Retina (tissue), 1 donor: ENCODE results near the gene SLC22A4.

Experiments used
- DNase-seq: peaks from one replicate; pipeline ENCODE4 v3.0.0-alpha.2; 2016

The SLC22A4 gene

GRCh38 chr5:132262882-132263547, 31.2 kb upstream of the SLC22A4 start:
- DNase-seq, result no peak

GRCh38 chr5:132263548-132264261, 30.5 kb upstream of the SLC22A4 start:
- no peak for DNase-seq

DNA sequence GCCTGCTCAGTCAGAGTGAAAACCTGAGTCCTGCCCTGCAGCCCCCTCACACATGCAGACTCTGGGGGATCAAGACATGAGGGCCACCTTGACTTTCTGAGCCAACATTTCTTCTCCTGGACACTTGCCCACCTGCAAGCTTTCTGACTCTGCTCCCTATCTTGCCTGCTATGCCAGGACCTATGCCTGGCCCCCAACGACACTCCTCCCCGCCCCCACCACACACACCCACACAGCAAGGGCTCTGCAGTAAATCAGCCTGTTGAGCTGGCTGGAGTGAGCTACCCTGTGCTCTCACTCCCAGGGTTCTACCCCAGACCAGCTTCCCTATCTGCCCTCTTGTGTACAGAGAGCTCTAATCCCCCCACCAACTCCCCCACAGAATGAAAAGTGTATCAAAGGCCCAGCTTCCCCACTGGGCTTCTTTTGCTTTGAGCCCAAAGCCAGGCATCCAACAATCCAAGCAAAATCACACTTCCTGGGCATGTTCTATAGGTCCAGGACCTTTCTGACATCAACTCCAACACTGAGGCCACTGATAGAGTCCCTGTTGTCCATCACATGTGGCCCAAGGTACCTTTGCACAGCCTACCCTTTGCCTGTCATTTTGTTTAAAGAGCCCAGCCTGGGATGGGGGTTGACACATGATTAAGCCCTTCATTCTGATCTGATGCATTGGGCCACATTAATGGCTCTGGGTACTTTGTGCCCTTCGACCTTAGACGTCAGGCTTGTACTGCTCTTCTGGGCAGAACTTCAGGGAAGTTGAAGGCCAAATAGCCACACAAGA, 29.5 kb upstream of the SLC22A4 start:
- DNase-seq, result peak; percentile 0

DNA sequence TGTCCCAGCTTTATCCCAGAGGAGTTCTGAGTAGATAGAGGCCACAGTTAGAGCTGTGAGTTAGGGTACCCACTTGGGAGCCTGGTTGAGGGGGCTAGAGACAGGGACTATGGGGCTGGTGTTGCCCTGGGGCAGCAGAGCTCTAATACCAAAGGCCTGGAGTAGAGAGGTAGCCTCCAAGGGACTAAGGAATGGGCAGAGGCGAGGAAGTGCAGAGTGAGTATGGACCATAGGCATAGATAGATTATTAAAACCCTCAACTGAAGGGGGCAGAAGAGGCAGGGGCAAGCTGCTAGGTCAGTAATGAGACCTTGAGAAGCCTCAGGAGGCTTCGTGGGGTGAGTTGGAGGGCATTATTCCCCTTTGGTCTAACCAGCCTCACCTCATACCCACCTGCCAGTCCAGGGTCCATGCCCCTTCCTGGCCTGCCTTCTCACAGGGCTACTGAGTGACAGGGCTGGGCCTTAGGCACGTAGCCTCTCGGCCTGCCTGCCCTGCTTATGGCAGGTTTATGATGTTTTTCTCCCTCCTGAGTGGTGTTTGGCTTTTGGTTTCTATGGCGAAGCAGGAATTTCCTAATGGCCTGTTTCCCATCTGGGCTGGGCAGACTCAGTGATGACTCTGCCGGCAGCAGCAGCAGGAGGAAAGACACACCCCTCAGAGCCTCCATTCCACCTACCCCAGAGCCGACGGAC, 28.7 kb upstream of the SLC22A4 start:
- DNase-seq, result peak; percentile 34

DNA sequence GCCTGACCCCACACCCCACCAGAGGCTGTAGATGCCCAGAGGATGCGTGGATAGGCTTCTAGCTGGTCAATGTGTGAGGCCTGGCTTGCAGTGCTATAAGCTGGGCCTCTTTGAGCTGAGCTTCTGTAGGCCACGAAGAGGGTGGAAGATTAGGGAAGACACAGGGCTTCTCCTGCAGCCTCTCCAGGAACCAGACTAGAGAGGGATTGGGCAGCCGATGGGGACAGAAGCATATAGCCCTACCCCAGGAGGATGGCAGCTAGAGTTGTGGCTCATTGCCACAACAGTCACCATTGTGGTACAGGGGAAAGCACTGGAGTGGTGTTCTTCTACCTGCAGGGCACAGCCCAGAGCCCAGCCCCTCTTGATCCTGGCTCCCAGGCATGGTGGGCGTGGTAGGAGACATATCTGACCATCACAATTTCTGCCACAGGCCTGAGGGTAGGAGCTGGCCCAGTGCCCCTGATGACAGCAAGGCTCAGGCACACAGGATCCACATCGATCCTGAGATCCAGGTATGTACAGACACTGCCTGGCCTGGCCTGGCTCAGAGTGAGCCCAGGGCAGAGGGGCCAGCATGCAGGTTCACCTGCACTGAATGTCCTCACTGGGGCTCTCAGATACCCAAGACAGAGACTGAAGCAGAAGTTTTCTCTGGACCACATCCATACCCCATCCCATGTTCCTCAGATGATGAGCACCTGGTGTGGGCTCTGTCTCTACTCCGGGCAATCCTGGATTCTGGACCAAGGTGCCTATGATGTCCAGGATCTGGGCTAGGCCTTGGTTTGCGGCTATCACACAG, 28.0 kb upstream of the SLC22A4 start:
- no peak for DNase-seq

DNA sequence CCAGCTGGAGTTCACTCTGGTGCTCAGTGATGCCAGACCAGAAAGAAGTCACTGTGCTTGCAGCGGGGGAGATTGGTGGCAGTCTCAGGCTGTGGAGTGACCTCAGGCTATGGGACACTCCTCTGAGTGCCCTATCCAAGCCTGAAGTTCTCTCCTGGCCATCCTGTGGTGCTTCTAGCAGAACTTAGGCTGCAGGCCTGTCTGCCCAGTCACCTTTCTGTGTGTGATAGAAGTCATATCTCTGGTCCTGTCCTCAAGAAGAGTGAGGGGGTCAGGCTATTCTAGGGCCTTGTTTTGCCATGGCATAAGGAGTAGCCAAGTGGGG, 27.4 kb upstream of the SLC22A4 start:
- no peak for DNase-seq

DNA sequence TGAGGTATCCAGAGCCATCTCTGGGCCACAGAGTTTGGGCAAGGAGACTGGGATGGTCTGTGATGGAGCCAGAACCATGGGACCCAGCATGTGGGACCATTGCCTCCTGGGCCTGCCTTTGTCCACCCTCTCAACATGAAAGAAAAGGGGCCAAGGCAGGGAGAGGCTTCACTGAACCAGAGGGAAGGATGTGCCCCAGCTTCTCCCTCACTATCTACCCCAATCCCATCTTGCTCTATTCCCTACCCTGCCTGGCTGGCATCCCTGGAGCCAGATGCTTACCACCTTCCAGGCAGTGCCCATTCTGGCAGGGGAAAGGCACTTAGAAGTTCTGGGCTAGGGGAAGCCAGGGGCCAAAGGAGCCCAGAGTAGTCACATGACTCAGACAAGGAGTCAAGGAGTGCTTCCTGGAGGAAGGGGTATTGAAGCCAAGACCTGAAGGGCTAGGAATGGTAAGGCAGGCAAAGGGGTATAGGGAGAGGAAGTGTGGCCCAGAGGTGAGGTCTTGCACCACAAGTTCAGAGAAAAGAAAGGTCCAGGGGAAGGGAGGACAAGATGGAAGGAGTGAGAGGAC, 26.9 kb upstream of the SLC22A4 start:
- no peak for DNase-seq

DNA sequence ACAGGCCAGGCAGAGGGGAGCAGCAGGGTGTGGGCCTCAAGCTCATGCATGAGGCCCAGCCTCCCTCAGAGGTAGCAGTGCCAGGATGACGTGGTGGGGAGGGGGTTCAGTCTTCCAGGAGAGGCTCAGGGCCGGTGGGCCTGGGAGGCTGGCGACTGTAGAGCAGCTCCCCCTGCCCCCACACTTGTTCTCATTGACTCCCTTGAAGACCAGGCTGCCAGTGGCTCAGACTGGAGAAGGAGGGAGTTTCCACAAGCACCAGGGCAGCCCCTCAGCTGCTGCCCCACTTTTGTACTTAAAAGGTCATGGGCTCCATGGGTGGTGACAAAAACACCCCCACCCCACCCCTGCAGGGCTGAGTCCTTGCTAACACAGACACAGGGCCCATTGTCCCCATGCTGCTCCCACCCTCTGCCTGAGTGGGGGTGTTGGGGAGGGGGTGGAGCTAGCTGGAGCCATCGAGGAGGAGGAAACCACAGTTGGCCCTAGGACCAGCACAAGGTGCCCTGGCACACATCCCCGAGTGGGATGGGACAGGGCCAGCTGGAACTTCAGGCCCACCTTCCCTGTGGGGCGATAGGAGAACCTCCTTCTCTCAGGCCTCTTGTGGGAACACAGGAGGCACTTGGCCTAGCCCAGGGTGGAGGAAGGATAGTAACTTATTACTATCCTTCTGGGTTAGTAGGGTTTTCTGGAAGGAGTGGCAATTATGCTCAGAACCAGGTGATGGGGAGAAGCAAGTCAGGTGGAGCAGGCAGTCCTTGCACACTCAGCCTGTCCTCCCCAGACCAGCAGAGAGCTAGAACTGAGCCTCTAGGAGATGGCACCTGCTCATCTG, 26.0 kb upstream of the SLC22A4 start:
- DNase-seq, result peak; percentile 79

DNA sequence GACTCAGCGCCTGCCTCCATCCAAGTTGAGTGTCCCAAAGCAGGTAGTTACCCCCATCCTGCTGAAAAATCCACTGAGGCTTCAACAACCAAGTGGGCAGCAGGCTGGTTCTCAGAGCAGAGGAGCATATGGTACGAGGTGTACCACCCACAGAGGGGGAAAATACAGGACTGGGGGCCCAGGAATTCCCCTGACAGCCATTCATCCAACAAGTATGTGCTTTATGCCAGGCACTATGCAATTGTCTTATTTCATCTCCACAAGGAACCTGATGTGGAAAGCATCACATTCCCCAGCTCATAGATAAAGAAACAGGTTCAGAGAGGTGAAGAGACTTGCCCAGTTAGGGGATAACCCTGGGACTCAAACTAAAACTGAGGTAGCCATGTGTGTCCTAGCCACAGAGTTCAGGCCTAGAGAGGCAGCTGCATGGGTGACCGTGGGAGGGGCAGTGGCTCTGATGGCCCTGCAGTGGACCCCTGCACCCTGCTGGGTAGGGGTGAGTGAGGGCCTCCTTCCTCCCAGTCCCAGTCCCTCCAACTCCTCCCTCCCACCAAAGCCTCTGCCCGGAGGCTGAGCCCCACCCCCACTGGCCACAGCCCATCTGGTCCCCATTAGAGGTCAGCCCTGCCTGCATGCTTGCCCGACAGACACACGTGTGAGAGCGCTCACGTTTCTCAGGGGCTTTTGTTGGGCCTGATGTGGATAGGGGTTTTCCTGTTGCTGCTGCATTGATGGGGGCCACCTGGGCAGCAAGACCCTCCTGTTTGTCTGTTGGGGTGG, 25.2 kb upstream of the SLC22A4 start:
- peak; percentile 84 for DNase-seq

GRCh38 chr5:132269635-132270334, 24.4 kb upstream of the SLC22A4 start:
- DNase-seq, result no peak

- no peak for DNase-seq
Measured at GRCh38 chr5:132270335-132270665, 23.9 kb upstream of the SLC22A4 start.

- peak; percentile 34 for DNase-seq
Measured at GRCh38 chr5:132270706-132271105, 23.5 kb upstream of the SLC22A4 start.

DNA sequence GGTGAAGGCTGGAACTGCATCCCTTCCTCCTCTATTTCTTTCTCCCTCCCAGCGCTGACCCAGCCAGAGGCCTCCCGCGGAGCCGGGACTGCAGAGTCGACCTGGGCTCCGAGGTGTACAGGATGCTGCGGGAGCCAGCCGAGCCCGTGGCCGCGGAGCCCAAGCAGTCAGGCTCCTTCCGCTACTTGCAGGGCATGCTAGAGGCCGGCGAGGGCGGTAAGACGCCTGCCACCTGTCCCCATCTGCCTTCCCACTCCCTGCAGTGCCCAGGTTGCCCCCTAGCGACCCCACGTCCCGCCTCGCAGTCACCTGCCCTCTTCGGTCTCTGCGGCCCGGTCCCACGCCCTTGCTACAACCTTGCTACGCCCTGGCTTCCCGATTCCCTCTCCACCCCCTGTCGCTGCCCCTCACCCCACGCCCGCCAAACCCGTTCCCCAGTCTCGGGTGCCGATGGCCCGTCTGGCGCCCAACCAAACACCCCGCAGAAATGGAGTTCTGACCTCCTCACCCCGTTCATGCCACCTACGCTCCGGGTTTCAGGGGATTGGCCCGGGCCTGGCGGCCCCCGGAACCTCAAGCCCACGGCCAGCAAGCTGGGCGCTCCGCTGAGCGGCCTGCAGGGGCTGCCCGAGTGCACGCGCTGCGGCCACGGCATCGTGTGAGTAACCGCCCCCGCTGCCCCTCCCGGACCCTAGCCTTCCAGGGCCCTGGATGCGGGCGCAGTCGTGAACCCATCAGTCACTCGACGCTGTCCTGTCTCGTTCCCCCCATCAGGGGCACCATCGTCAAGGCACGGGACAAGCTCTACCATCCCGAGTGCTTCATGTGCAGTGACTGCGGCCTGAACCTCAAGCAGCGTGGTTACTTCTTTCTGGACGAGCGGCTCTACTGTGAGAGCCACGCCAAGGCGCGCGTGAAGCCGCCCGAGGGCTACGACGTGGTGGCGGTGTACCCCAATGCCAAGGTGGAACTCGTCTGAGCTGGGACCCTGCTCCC, 22.6 kb upstream of the SLC22A4 start:
- no peak for DNase-seq

DNA sequence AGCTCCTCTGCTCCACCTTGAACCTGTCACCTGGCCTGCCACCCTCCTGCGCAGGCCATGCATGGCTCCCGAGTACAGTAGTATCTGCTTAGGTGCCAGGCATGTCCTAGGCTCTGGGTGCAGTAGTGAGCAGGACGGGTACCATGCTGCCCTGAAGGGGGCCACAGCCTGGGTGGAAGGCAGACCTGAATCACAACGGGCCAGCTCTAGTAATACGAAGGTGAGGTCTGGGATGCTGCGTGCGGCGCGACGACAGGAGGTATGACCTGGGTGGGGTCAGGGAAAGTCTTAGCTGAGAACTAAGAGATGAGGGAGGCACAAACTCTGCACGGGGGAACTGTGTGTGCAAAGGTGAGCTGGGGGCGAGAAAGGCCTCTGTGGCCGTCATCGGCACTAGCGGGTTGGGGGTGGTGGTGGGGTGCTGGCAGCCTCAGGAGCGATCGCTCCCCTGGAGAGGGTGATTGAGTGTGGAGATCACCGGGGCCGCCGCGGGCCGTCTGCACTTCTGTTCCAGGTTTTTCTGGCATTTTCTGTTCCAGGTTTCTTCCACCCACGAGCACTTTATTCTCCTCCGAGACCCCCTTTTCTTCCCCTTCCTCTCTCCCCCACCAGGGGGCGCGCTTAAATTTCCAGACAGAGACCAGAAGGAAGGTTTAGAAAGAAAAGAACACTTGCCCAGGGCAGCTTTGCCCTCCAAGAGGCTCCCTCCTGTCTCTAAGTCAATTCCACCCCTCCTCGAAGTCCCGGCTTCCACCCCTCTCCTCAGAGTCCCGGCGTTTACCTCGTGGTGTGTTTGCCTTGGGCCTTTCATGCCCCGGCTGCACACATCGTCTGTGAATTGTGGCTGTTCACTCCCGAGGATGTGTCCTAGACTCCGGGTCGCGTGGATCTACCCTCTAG, 21.6 kb upstream of the SLC22A4 start:
- peak; percentile 78 for DNase-seq

- no peak for DNase-seq
Measured at GRCh38 chr5:132273631-132274030, 20.6 kb upstream of the SLC22A4 start.

DNA sequence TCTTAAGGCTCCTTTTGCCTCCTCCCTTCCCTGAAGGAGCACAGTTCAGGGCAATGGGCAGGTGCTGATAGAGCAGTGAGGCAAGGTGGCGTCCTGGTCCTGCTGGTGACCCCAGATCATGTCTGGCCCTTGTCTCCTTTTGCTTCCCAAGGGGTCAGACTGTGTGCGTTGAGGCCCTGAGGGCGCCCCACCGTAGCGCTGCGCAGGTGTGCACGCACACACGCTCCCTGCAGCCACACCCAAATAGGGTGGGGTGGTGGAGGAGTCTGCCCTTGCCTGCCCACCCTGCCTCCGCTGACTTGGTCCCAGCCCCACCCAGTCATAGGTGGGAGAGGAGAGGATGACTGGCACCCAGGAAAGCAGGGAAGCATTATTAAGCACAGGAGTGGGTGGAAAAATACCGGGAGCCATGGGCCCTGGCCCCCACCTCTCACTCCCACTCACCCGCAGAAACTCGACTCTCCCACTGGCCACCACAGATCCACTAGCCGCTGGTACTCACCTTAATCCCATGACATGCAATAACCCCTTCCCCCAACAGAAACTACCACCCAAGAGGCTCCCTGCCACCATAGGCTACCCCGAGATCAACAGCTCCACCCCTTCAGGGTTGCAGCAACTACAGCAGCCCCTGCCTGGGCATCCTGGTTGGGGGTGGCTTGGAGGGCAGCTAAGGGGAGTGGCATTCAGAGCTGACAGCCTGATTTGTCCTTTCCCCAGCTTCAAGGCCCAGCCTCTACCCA, 20.0 kb upstream of the SLC22A4 start:
- DNase-seq, result no peak
